Motor neuron (in vitro differentiated cells): ENCODE measurements around the gene PKIB. TPM values are rescaled to one million over a fixed set of nuclear protein-coding genes. Genes with fewer than 3 reads are reported as not detected.
"Not testable (repeated sequence)": the region's sequence is repeated elsewhere in the genome, so short reads cannot be mapped to it uniquely, and the experiment has no call there.

Source experiments
- ATAC-seq, 8 experiments: fragments of 200-7000 bp; cut with Tn5 transposase; replicated peaks in 6 of 8; 2 replicates each; pipeline ENCODE4 v1.8.0; 2021; ENCODE audit warnings: mild to moderate bottlenecking in 8 of 8, moderate library complexity in 8 of 8
- H3K27ac ChIP-seq, 2 donors: fragments of 250-450 bp; sonication (Bioruptor Pico); 2 replicates each; pipeline ENCODE4 v1.9.0; 2021; ENCODE audit warnings: antibody characterized with exemption in 2 of 2, mild to moderate bottlenecking in 2 of 2, moderate library complexity in 1 of 2
- H3K4me1 ChIP-seq, 2 donors: fragments of 250-450 bp; sonication (Bioruptor Pico); replicated peaks in 1 of 2; 2 replicates each; pipeline ENCODE4 v1.6.1; 2021; ENCODE audit warnings: antibody characterized with exemption in 2 of 2, mild to moderate bottlenecking in 2 of 2, moderate library complexity in 1 of 2
- H3K4me3 ChIP-seq, 5 donors: fragments of 250-450 bp; sonication (Bioruptor Pico); 2 replicates each; pipeline ENCODE4 v1.9.0; 2021; ENCODE audit warnings: antibody characterized with exemption in 5 of 5, mild to moderate bottlenecking in 5 of 5, moderate library complexity in 4 of 5
- WGBS, 10 experiments: fragments of 450-650 bp; shearing (Covaris generic); methylation state at CpG; one replicate each; pipeline ENCODE4 v1.0.0; 2022; 5-methylcytosine and 5-hydroxymethylcytosine counted together
- in situ Hi-C, 9 experiments: fragments of 400-800 bp; cut with MboI; loops; one replicate each; pipeline ENCODE4 v1.15.0; 2021; ENCODE audit warnings: low sequenced_read_pairs in 9 of 9, low pct_unique_long_range_greater_than_20kb in 2 of 9; ENCODE audit not compliant: unreplicated experiment in 9 of 9
- total RNA-seq, 8 experiments: library from RNA; unstranded; fragments of 300-600 nt; gene quantifications; 2 replicates each; pipeline versions ENCODE4 v1.2.3 to v1.2.4, GENCODE V29; 2022

The PKIB gene
- total RNA-seq, 8 experiments from 2014 or later, result 0.41 to 93.2 (median 4.7) TPM; not detected in 1

DNA sequence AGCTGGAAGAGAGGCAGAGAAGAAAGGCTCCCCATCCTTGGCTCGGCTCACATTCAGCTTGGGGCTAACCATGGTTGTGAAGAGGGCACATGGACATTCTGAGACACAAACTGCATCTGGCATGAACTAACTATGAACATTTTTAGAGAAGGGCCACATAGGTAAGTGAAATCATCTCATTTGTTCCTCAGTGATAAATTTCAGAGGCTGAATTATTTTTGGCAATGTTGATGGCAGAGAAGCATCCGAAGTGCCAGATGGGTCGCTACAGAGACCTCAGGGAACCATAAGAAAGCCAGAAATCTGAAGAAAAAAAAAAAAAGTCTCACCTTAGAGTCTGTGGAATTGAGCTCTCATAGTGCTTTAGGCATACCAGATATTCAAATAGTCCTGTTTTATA is 120.1 kb downstream of the PKIB start:
- in situ Hi-C loops, result loop anchor here in 5 of 9 experiments (25.0 kb wide), 1 partner anchor 107 kb away; no protein-coding TSS in a partner anchor
- Histone ChIP-seq H3K27ac (no peak overlapping the region), H3K4me1 (peaks cover 5 to 10% of the 10 kb centered on the region in 2 donors), H3K4me3 (no peak overlapping the region)
- 20 to 100% (median 86%) methylated on average over 1 to 2 of the region's 3 CpGs; no CpG with 5 or more reads in 1 of the 10 experiments for WGBS, 10 experiments
- no peak for ATAC-seq

DNA sequence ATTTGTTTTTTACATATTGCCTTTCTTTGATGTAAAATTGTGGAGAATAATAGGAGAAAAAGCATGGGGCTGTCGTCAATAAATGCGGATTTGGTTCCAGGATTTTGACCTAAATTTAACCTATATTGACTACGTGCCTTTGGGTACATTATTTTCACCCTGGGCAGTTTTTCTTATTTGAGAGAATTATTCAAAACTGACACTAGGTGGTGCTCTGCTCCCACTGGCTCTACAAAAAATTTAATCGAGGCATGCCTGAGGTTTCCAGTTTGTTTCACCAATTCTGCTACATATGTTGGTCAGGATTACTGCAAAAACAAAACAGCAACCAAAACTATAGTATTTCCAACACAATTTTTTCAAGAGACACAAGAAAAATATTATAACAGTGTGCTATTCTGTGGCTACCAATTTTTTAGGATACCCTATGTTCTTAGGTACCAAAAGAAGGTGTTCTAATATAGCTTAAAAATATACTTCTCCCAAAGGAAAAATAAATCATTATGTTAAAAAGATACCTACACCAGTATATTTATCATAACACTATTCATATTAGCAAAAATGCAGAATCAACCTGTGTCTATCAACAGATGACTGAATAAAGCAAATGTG is 120.7 kb downstream of the PKIB start:
- Histone ChIP-seq H3K27ac (no peak overlapping the region), H3K4me3 (no peak overlapping the region), H3K4me1 (peaks cover 5 to 15% of the 10 kb centered on the region in 2 donors)
- in situ Hi-C loops, result loop anchor here in 5 of 9 experiments (25.0 kb wide), 1 partner anchor 106 kb away; no protein-coding TSS in a partner anchor
- ATAC-seq, result peak in 6 of 8 experiments; percentile 15 to 55 (median 29)
- 0 to 13% (median 1%) methylated on average over 3 to 4 of the region's 4 CpGs; no CpG with 5 or more reads in 2 of the 10 experiments for WGBS, 10 experiments

DNA sequence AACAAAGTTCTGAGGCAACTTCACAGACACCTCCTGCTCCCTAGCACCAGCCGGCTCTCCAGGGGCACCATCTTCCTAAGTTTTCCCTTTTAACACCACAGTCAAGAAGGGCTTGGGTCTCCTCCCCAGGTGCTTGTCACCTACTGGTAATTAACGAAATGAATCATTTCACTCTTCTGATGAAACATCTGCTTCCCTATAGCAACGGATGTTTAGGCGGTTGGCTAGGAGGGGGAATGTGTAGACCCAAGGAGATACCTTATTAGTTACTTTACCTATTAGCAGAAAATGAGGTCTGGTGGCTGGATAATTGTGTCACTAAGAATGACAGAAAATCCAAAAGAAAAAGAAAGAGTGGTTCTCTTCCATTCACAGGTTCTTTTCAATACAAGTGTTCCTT is 123.1 kb downstream of the PKIB start:
- 75 to 100% (median 90%) methylated on average over 1 to 4 of the region's 4 CpGs; no CpG with 5 or more reads in 2 of the 10 experiments for WGBS, 10 experiments
- H3K27ac ChIP-seq, result no peak overlapping the region
- peaks cover 5 to 20% of the 10 kb centered on the region in 2 donors for H3K4me1 ChIP-seq
- H3K4me3 ChIP-seq, result no peak overlapping the region
- no peak for ATAC-seq
- in situ Hi-C loops, result loop anchor here in 5 of 9 experiments (25.0 kb wide), 1 partner anchor 104 kb away; no protein-coding TSS in a partner anchor

DNA sequence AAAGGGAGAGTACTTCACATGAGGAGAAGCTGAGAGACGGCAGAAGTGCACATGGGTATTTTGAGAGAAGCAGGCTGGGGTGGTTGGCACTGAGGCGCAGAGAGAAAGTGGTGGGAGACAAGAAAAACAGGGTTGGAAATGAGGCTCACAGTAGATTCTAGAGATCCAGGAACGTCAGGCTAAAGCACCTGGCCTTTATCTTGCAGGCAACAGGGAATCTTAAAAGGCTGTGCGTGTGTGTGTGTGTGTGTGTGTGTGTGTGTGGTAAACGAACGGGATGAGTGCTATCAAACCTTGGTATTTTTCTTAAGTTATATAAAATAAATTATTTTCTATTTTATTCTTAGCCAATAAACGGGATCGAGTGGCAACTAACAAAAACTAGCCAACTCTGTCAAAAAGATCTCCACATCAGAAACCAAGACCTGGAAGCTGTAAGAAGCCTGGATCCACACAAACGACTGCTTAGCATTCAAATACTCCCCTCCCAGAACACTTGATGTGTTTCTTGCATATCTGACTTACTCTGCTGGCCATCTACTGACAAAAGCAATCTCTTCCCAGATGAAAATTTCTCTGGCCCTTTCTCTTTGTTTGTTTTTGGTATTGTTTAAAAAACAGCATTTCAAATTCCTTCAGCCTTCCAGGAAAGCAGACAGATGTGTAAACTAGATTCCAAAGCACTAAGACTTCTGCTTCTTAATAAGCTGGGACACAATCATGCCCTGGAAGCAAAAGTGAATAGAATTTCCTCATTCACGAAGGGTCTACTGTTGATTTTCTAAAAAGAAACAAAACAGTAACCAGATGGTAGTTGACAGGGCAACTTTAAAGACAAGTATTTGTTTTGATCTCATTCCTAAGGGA is 124.6 kb downstream of the PKIB start:
- no peak overlapping the region for H3K4me3 ChIP-seq
- no peak overlapping the region for H3K27ac ChIP-seq
- peak in 4 of 8 experiments; percentile 12 to 75 (median 60) for ATAC-seq
- in situ Hi-C loops, result loop anchor here in 5 of 9 experiments (25.0 kb wide), 1 partner anchor 103 kb away; no protein-coding TSS in a partner anchor
- H3K4me1 ChIP-seq, result peaks cover 5 to 20% of the 10 kb centered on the region in 2 donors
- WGBS, 10 experiments, result 19 to 74% (median 46%) methylated on average over 3 to 10 of the region's 10 CpGs

DNA sequence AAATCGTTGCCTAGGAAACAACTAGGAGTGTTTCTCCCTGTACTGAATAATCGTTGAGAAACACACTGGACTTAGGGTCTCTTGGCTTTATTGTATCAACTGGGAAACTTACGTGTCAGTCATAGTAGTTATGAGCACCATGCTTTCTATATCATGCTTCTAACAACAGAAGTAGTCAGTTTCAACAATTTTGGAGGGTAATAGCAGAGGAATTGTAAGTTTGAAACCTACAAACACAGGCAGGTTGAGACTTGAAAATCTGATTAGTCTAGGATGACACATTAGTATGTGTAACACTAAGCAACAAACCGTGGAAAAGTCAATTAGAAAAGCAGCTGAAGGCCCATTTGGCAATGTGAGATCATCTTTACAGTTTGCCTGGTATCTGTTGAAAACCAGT is 125.4 kb downstream of the PKIB start:
- in situ Hi-C loops, result loop anchor here in 5 of 9 experiments (25.0 kb wide), 1 partner anchor 102 kb away; no protein-coding TSS in a partner anchor
- WGBS, 10 experiments, result 20 to 62% (median 47%) methylated on average over 1 to 4 of the region's 4 CpGs
- peaks cover 5 to 20% of the 10 kb centered on the region in 2 donors for H3K4me1 ChIP-seq
- H3K4me3 ChIP-seq, result no peak overlapping the region
- no peak overlapping the region for H3K27ac ChIP-seq
- ATAC-seq, result peak in 6 of 8 experiments; percentile 27 to 76 (median 56)

DNA sequence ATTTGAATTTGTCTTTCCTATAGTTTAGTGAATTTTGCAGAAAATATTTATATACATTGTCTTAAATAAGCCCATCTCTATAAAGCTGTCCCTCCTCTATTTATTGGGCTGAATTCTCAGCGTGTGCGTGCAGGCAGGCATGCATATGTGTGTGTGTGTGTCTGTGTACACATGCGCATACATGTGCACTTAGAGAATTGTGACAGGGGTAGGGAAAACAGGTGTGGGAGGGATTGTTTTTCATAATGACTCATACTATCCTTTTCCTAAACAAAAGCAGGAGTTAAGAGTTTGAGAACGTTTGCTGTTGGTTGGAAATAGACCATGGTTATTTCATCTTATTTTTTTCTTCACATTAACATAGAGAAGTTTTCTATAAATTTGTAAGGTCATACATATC is 126.0 kb downstream of the PKIB start:
- in situ Hi-C loops, result loop anchor here in 5 of 9 experiments (25.0 kb wide), 1 partner anchor 101 kb away; no protein-coding TSS in a partner anchor
- WGBS, 10 experiments, result 0 to 100% (median 50%) methylated on average over 1 to 4 of the region's 4 CpGs; no CpG with 5 or more reads in 1 of the 10 experiments
- no peak overlapping the region for H3K4me3 ChIP-seq
- H3K27ac ChIP-seq, result no peak overlapping the region
- peaks cover 5 to 20% of the 10 kb centered on the region in 2 donors for H3K4me1 ChIP-seq
- peak; percentile 36 to 89 (median 58) for ATAC-seq

DNA sequence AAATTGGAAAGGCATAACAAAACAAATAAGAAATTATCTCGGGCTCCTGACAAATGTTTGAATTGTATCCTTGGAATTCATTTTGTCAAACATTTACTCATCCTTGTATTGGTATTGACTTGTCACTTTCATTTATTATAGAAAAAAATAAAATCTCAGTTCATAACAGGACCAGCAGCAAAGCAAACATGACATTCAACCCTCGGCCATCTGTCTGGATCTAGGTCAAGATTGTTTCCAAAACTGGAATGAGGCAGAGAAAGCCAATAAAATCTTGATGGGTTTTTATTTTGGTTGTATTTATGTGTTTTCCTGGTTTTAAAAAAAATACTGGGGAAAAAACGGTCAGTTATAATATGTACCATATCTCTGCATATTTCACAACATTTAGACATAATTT is 126.4 kb downstream of the PKIB start:
- Histone ChIP-seq H3K4me1 (peaks cover 5 to 20% of the 10 kb centered on the region in 2 donors), H3K27ac (no peak overlapping the region), H3K4me3 (no peak overlapping the region)
- 0 to 100% (median 82%) methylated on average over 1 to 3 of the region's 3 CpGs for WGBS, 10 experiments
- no peak for ATAC-seq
- in situ Hi-C loops, result loop anchor here in 5 of 9 experiments (25.0 kb wide), 1 partner anchor 101 kb away; no protein-coding TSS in a partner anchor

DNA sequence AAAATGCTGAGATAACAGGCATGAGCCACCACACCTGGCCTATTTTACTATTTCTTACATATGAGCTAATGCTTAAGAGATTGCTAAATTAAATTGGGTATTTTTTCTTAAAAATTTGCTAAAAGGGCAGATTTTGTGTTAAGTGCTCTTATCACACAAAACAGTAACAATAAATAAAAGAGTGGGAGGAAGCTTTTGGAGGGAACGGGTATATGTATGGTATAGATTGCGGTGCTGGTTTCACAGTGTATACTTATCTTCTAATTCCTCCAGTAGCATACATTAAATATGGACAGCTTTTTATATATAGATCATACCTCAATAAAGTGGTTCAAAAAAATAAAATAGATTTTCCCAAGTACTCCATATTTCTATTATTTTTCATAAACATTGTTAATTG is 129.9 kb downstream of the PKIB start:
- no peak overlapping the region for H3K27ac ChIP-seq
- peaks cover 0 to 18% of the 10 kb centered on the region in 2 donors for H3K4me1 ChIP-seq
- in situ Hi-C loops, result loop anchor here in 5 of 9 experiments (25.0 kb wide), 1 partner anchor 97 kb away; no protein-coding TSS in a partner anchor
- no peak for ATAC-seq
- H3K4me3 ChIP-seq, result no peak overlapping the region
- WGBS, 10 experiments, result 57 to 100% (median 97%) methylated on average over 1 to 2 of the region's 2 CpGs; no CpG with 5 or more reads in 4 of the 10 experiments

DNA sequence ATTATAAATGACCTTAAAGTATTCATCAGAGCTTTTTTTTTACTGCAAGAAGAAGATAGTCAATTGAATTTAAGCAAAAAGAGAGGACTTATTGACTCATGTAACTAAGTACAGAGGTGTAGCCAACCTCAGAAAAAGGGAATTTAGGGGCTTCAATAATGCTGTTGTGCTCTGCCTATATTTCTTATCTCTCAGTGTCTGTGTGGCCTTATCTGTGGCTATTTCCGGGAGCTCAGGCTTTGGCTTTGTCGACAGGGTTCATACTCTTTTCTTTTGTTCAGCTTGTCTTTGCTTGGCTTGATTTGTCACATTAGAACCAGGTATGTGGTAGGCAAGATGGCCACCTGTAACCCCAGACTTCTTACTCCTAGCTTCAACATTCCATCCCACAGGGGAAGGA is 130.7 kb downstream of the PKIB start:
- in situ Hi-C loops, result loop anchor here in 5 of 9 experiments (25.0 kb wide), 1 partner anchor 96 kb away; no protein-coding TSS in a partner anchor
- WGBS, 10 experiments, result 52 to 100% (median 92%) methylated on average over 1 to 2 of the region's 2 CpGs; no CpG with 5 or more reads in 3 of the 10 experiments
- Histone ChIP-seq H3K4me1 (peaks cover 0 to 9% of the 10 kb centered on the region in 2 donors), H3K27ac (no peak overlapping the region), H3K4me3 (no peak overlapping the region)
- ATAC-seq, result no peak

DNA sequence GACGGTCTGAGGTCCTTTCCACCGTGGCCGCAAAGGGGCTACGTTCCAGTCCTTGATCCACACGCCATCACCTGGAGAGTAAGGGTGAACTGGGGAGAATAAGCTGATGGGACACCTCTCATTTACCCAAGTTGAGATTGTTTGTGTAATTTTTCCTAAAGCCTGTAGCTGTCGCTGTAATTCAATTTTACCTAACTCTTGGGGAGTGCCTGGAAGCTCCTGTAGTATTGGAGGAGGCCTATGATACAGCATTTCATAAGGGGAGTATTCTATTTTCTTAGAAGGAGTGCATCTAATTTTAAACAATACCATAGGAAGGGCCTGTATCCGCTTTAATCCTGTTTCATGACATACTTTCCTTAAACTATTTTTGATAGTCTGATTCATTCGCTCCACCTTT is 134.0 kb downstream of the PKIB start:
- not testable (repeated sequence) for ATAC-seq, H3K4me1 ChIP-seq, H3K27ac ChIP-seq, H3K4me3 ChIP-seq
- in situ Hi-C loops, result loop anchor here in 5 of 9 experiments (25.0 kb wide), 1 partner anchor 93 kb away; no protein-coding TSS in a partner anchor
- 33 to 100% (median 68%) methylated on average over 1 to 3 of the region's 8 CpGs; no CpG with 5 or more reads in 2 of the 10 experiments for WGBS, 10 experiments

DNA sequence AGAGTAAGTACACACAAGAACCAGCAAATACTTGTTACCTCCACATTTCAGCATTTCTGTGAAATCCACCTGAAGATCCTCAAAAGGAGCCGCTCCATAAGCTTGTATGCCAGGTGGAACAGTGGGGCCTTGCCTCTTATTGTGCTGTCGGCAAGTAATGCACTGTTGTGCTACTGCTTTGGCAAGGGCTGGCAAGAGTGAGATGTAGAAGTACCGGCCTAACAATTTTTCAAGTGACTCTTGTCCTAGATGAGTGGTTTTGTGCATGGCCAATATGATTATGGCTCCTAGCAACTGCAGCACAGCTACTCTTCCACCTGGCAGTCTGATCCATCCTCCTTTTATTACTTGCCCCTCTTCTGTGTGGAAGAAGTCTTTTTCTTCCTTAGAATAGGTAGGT is 134.7 kb downstream of the PKIB start:
- not testable (repeated sequence) for H3K27ac ChIP-seq, ATAC-seq, H3K4me1 ChIP-seq, H3K4me3 ChIP-seq
- in situ Hi-C loops, result loop anchor here in 6 of 9 experiments (5.0 to 25.0 kb wide), 2 partner anchors 92 kb away; no protein-coding TSS in a partner anchor
- 80 to 100% (median 100%) methylated on average over 1 to 3 of the region's 3 CpGs; no CpG with 5 or more reads in 5 of the 10 experiments for WGBS, 10 experiments

DNA sequence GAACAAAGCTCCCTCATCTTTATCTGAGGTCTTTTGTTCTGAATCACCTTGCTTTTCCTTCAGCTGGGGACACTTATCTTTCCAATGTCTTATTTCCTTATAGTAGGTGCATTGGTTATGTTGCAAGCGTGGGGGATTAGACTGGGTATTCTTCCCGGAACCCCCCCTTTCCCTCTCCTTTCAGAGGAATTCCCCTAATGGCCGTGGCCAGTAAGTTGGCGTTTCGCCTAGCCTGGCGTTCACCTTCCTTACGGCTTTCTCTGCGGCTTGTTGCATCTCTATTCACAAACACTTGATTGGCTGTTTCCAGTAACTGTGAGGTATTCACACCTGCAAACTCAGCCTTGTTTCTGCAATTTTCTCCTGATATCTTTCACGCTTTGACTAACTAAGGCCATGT is 136.5 kb downstream of the PKIB start:
- in situ Hi-C loops, result loop anchor here in 6 of 9 experiments (5.0 to 25.0 kb wide), 2 partner anchors 91 kb away; no protein-coding TSS in a partner anchor
- H3K27ac ChIP-seq, result no peak overlapping the region
- no peak overlapping the region for H3K4me3 ChIP-seq
- no peaks in the 10 kb centered on the region for H3K4me1 ChIP-seq
- 40 to 100% (median 84%) methylated on average over 1 to 8 of the region's 9 CpGs; no CpG with 5 or more reads in 4 of the 10 experiments for WGBS, 10 experiments
- ATAC-seq, result no peak
